Measurements from ENCODE around the gene MAP6.
"Not testable (repeated sequence)": the region's sequence is repeated elsewhere in the genome, so short reads cannot be mapped to it uniquely, and the experiment has no call there.

MAP6 gene

DNA sequence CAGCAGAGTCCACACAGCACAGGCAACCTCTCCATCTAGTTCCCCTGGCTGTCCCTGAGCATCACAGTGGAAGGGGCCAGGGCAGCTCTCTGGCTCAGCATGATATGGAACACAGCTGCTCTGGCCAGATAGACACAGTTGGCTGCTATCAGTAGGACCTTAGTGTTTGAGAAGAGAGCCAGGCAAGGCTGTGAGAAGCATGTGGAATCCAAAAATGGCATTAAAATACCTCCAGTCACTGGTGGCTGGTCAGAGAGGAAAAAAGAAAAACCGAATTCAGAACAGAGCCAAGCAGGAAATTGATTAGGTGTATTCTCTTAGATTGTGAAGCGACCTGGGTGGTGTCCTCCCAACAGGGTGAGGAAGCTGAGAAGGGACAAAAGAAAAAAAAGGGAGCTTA is 78.9 kb downstream of the MAP6 start:
- no peak for DNase-seq

DNA sequence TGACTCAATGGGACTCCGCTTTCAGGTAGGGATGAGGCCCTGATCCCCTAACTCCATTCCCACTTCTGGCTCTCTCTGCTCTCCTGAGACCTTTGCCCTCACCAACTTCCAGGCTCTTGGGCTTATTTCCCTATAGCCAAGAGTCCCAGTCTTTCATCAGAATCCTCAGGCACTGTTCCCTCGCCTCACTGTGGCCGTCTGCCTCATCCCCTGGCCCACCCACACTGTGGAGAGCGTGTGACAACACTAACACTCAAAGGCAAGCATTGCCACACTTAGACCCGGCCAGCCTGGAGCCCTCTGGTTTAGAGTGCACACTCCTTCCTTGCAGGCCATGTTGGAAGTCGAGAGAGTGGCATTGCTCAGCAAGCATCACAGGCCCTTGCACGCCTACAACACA is 79.8 kb downstream of the MAP6 start:
- DNase-seq, result no peak

DNA sequence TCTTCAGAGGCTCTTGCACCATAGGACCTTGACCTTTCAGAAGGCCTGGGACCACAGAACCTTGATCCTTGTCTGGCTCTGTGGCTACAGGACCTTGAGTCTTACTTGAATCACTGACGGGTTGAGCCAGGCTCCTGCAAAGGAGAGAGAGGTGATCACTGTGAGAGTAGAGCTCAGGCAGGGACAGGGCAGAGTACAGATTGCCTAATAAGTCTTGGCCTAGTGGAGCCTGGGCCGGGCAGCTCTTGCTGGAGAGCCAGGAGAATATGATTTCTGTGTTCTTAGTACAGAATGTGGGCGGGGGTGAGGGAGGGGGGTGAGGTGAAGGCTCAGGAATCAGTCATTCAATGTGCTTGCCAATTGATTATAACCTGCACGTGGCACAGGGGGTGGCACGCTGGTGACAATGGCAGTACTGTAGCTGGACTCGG is 80.8 kb downstream of the MAP6 start:
- no peak for DNase-seq

DNA sequence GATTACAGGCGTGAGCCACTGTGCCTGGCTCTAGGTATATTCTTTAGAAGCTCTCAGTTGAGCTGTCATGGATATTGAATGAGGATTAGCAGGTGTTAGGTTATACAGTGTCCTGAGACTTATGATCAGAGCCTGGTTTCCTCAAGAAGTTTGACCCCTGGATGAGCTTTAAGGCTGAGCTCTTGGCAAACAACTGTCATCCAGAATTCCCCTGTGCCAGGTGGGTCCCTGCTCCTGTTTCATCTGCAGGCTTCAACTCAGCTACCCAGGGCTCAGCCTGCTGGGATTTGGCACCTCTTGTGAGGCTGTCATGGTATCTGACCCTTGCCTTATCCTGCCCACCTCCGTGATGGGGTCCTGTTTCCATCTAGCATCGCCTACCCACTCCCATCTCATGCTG is 82.4 kb downstream of the MAP6 start:
- no peak for DNase-seq

DNA sequence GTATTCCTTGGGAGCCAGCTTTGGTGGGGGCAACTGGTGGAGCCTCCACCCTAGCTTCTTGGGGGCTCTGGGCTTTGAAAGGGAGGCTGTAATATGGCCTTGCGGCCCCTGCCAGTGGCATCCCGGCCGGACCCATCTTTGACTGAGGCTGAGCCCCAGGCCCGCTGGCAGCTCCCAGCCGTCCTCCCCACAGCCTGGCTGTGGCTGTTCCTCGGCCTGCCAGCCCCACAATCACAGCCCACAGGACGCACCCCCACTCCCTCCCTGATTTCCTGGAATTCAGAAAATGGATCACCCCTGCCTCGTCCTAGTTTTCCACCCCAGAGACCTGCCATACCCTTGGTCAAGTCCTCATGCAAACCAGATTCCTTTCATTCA is 83.6 kb downstream of the MAP6 start:
- DNase-seq, result no peak

DNA sequence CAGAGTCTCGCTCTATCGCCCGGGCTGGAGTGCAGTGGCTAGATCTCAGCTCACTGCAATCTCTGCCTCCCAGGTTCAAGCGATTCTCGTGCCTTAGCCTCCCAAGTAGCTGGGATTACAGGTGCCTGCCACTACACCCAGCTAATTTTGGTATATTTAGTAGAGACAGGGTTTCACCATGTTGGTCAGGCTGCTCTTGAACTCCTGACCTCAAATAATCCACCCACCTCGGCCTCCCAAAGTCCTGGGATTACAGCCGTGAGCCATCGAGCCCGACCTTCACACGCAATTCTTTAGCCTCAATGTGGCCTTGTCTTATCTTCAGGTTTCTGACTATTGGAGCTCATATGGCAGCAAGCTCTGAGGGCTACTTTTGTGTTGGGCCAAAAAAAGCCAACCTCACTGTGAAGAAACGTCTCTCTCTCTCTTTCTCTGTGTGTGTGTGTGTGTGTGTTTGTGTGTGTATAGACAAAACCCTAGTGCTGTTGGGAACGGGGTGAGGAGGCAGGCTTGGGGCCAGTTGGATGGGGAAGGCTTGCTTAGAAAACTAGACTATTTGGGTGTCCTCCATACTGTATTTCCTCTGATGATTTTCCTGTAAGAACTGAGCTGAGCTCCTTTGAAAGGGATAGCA is 84.1 kb downstream of the MAP6 start:
- DNase-seq, result not testable (repeated sequence)

DNA sequence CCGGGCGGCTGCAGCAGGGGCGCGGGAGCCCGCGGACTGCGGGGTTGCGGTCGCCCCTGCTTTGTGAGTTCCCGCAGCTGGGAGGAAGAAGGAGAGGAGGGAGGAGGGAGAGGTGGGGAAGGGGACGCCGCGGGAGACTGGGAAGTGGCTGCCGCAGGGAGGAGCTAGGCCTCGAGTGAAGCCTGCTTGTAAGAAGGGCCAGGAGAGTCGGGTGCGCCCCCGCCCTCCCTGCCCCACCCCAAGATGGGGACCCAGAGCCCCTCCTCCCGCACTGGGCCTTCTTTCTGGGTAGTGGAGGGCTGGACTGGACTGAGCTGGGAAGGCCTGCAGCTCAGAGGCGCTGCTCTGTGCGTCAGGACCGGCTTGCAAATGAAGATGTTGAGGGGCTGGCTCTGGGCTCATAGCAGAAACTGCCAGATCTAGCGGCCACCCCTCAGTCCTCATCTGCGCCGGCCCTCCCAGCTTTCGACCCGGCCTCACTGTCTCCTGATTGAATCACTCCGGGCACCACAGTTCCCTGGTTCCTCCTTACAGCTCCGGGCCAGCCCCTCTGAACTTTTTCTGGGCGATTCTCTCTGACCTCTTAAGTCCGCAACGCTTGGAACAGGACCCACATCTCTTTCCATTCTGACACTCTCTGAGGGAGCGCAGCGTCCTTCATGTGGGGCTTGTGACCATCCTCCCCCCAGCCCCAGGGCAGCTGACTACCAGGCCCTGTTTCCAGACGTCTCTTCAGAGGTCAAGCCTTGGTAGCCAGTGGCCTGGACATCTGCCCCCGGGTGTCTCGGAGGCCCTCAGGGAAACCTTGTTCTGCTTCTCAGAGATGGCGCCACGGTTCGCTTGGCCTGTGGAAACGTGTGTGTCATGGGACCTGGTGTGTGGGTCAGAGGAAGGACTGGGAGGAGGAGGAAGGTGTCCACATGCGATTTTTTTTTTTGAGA is 84.8 kb downstream of the MAP6 start:
- no peak for DNase-seq

DNA sequence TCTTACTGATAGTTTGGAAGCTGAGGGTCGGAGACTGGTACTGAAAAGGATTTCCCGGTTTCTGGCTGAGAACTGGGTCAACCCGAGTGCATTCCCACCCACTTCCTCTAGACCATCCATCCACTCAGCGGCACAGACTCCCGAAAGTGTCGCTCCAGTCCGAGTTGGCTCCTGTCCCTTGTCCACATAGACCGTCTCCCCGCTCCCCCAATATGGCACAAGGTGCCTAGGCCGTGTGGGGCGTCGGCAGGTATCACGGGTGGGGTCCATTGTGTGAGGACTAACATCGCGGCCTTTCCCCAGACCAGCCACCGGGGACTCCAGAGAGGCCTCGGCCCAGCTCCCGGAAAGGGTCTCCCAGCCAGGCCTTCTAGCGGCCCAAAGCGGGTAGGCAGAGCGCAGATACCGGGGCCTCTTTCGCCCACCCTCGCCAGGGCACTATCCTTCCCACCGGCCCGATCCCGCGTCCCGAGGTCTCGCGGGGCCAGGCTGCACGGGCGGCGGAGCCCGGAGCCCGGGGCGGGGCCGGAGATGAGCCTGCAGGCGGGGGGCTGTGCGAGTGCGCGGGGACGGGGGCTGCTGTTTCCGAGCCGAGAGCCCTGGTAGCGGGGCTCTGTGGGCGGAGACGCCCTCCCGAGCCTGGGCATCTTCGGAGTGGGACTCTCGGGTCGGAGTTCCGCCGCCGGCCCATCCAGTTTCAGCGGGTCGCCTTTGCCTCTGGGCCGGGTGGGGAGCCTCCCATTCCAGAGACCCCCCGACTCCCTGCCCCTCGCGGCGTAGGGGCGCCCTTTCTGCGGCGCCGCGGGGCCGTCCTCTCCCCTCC is 85.7 kb downstream of the MAP6 start:
- peak in 3 of 4 experiments; percentile 21 to 64 (median 49) for DNase-seq

DNA sequence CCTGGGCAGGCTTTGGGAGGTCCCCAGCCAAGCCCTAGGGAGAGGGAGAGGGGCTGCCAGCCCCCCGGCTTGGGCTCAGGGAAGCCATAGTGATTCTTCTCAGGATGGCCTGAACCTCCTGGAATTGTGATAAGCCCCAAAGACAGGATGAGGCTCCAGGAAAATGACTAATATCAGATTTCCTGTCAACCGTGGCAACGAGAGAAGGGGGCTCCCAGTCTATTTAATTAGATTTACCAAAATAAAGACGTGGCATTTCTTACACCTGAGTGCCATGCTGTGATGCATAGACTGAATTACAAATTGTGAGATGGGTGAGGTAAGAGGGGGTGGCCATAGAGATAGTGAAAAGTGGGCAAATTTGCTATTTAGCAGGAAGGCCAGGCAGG is 86.3 kb downstream of the MAP6 start:
- no peak for DNase-seq

DNA sequence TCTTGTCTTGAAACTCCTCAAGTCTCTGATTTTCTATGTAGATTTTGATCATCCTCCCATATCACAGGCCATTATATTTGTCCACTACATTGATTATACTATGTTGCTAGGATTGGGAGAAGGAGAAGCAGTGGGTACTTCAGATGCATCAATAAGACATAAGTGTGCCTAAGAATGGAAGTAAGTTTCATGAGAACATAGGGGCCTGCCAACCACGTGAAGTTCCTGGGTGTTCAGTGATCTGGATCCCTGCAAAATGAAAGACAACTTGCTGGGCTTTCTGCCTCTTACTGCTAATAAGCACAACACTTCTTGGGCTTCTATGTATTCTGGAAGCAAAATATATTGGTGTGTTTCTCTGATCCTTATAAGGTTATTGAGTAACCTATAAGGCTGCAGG is 89.0 kb downstream of the MAP6 start:
- no peak for DNase-seq

DNA sequence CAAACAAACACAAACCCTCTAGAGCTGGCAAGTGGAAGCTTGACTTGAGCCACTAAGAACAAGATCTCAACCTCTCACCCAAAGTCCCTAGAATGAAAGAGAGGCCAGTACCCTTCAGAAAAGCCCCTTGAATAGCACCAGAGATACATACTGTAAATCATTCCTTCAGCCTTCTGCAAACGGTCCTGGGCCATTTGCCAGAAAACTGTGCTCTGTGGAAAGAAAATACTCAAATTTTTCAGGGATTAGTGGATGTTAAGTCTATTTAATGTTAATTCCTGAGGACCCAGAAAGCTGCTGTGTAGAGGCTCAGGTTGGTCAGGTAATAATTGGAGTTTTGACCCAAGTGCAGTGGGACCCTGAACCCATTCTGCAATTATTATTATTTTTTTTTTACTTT is 89.9 kb downstream of the MAP6 start:
- no peak for DNase-seq

DNA sequence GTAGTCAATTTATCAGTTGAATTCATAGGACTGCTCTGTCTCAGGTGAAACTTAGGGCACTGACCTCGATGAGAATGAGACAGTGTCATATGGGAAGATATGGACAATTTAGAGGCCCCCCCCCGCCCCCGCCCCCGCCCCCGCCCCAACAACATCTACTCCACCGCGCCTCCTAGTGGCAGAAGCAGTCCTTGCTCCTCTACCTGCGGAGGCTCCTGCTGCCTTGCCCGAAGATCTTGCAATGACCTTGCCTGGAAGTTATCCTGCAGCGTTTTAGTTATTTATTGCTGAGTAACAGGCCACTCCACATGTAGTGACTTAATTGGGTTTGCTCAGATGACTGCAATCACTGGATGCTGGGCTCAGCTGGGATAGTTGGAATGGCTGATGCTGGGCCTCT is 91.6 kb downstream of the MAP6 start:
- DNase-seq, result peak; percentile 13 to 58 (median 39)

DNA sequence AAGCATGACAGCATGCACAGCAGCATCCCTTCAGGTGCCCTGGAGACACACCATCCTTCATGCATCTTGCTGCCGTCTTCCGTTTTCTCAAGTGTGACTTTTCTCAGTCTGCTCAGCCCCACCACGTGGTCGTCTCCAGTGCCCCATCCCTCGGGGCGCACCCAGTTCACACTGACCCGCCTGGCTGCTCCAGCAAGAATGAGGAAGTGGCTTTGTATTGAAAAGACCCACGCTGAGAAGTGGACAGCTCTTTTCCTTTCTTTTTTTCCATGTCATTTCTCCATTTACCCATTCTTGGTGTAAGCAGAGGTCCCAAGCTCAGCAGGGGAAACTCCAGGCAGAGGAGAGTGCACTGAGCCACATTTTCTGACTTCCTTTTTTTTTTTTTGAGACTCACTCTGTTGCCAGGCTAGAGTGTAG is 92.3 kb downstream of the MAP6 start:
- no peak for DNase-seq

DNA sequence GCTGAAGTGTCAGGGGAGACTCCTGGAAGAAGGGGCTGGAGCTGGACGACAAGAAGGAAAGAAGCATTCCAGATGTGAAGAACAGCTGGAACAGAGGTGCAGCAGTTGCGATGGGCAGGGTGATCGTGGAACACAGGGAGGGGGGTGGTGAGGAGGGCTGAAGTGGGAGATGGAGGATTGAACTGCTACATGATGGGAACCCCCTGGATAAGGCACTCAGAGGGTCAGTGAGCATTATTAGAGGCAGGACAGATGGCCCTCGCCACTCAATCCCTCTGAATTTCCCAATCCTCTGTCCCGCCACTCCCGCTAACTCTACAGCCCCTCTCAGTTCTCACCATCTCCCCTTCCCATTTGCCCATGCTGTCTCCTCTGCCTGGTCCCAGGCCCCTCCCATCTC is 92.8 kb downstream of the MAP6 start:
- DNase-seq, result no peak

DNA sequence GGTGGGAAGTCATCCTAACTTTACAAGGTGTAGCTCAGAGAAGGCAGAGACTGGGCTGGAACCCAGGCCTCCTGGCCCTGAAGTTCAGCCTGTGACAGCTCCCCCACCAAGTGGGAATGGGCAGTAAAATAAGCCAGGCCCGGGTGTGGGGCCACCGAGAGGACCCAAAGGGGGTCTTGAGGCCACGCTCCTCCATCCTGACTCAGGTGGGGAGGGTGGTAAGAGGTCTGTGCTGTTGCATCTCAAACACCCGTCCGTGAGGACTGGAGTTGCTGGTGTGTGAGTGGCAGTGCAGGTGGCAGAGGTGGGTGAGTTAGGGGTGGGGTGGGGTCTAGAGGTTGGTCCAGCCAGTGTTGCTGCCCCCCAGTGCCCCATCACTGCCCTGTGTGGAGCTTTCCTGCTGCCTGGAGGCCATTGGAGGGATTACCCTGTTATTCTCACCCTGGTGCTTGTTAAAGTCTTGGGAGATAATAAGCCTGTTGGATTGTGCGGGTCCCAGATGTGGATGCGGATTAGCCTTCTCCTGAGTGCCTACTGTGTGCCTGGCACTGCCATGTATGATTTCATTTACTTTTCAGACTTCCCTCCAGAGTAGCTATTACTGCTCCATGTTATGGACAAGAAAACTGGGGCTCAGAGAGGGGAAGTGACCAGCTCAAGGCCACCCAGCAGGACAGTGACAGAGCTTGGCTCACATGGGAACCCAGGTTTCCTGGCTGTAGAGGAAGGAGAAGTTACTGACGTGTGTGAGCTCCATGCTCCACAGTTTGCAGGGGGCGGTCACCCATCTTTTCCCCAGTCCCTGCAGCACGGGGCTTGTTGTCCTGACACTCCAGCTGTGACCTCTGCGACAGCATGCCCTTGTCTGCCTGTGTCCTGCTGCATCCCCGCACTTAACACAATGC is 93.9 kb downstream of the MAP6 start:
- DNase-seq, result no peak

DNA sequence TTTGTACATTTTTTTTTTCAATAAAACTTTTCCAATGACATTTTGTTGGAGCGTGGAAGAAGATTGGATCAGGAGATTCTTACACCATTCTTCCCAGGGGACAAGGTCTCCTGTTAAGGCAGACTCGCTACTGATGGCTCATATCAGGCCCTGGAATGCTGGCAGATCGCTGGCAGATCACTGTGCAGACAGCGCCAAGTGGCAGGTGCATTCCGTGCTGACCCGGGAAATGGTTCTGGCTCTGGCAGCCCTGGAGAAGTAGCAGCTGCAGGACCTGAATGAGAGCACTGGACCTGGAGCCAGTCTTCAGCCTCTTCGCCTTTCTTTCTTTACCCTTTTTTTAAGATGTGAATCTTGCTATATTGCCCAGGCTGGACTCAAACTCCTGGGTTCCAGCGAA is 96.1 kb downstream of the MAP6 start:
- DNase-seq, result no peak

DNA sequence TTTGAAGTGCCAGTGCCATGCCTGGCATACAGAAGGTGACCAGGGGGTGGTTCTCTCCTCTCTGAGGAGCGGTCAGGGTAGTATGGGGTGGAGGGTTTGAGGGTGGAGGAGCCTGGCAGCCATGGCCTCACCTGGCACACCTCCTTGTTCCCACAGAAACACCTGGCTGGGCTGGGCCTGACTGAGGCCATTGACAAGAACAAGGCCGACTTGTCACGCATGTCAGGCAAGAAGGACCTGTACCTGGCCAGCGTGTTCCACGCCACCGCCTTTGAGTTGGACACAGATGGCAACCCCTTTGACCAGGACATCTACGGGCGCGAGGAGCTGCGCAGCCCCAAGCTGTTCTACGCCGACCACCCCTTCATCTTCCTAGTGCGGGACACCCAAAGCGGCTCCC is 97.2 kb downstream of the MAP6 start:
- no peak for DNase-seq

DNA sequence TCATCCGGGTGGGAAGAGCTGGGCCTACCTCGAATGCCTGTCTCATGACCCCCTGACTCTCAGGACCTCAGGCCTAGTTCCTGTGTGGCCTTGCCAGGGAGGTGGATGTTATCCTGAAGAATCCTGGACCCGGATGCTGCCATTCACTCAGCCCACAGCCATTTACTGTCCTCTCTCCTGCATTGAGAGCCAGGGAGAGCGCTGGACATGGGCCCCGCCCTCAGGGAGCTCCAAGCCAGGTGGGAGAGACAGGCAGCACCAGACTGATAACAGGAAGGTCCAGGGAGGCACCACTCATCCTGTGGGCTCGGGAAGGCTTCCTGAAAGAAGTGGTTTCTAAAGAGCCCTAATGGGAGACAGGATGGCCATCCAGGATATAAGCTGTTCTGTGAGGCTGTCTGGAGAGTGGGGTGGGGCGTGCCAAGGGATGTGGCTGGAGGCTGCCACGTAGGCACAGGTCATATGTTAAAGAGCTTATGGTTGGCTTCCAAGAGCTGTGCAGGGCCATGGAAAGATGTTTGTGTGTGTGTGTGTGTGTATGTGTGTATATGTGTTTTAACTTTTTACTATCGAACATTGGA is 98.2 kb downstream of the MAP6 start:
- DNase-seq, result no peak

DNA sequence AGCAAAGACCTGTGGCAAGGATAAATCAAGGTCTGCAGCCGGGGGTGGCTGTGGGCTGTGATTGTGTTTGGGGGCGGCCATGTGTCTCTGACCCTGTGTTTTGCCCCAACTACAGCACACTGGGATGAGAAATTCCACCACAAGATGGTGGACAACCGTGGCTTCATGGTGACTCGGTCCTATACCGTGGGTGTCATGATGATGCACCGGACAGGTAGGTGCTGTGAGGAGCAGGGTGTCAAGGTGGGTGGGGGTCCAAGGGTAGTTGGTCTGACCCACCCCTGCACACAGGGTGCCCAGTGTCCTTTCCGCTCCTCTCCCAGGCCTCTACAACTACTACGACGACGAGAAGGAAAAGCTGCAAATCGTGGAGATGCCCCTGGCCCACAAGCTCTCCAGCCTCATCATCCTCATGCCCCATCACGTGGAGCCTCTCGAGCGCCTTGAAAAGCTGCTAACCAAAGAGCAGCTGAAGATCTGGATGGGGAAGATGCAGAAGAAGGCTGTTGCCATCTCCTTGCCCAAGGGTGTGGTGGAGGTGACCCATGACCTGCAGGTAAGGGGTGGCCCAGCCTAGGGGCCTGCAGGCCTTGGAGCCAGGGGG is 100.1 kb downstream of the MAP6 start:
- DNase-seq, result no peak

DNA sequence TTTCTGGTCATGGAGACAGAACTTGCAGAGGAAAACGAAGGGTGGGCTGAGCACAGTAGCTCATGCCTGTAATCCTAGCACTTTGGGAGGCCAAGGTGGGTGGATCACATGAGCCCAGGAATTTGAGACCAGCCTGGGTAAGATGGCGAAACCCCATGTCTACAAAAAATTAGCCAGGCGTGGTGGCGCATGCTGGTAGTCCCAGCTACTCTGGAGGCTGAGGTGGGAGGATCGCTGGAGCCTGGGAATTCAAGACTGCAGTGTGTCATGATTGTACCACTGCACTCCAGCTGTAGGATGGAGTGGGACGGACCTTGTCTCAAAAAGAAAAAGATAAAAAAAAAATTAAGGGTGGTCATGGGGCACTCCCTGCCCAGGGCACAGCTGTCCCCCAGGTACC is 100.9 kb downstream of the MAP6 start:
- no peak for DNase-seq

DNA sequence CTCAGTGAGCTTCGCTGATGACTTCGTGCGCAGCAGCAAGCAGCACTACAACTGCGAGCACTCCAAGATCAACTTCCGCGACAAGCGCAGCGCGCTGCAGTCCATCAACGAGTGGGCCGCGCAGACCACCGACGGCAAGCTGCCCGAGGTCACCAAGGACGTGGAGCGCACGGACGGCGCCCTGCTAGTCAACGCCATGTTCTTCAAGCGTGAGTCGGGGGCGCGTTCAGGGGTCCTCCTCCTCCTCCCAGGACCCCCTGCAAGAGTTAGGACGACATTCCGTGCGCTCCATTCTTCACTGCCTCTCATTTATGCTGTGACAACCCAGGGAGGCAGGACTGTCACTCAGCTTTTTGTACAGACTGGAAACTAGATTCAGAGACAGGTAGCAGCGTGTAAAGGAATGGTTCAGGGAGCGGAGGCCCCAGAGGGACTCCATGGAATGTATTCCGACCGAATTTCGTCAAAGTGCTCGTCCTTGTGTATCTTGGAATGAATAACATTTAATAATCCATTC is 102.0 kb downstream of the MAP6 start:
- no peak for DNase-seq
